GM18502 (cell line): Measurements from ENCODE around the gene SNX25.
"Not testable (repeated sequence)": the region's sequence is repeated elsewhere in the genome, so short reads cannot be mapped to it uniquely, and the experiment has no call there.

ENCODE experiments used
- ATAC-seq: cut with Tn5 transposase; IDR thresholded peaks from one replicate; pipeline ENCODE4 v1.9.1; 2021; ENCODE audit warnings: mild to moderate bottlenecking; ENCODE audit not compliant: unreplicated experiment, poor library complexity

The SNX25 gene

GRCh38 chr4:185204238-185204910 lies 5.0 kb upstream of the SNX25 start:
- no peak for ATAC-seq

GRCh38 chr4:185205073-185205472 lies 4.3 kb upstream of the SNX25 start:
- not testable (repeated sequence) for ATAC-seq

- ATAC-seq: no peak
Measured at GRCh38 chr4:185205697-185206342, 3.6 kb upstream of the SNX25 start.

GRCh38 chr4:185207466-185207865 lies 1.9 kb upstream of the SNX25 start:
- ATAC-seq: no peak

- peak; percentile 19 for ATAC-seq
Measured at GRCh38 chr4:185209852-185210101, 379 bp downstream of the SNX25 start.

- peak; percentile 12 for ATAC-seq
Measured at GRCh38 chr4:185210102-185210981, 944 bp downstream of the SNX25 start.

GRCh38 chr4:185211035-185211434 lies 1.6 kb downstream of the SNX25 start:
- ATAC-seq: no peak

- ATAC-seq: no peak
Measured at GRCh38 chr4:185211641-185212040, 2.2 kb downstream of the SNX25 start.

GRCh38 chr4:185212581-185212980 lies 3.2 kb downstream of the SNX25 start:
- ATAC-seq: no peak

GRCh38 chr4:185213877-185214276 lies 4.5 kb downstream of the SNX25 start:
- peak; percentile 43 for ATAC-seq

GRCh38 chr4:185215261-185215660 lies 5.9 kb downstream of the SNX25 start:
- no peak for ATAC-seq

- ATAC-seq: no peak
Measured at GRCh38 chr4:185217408-185217975, 8.1 kb downstream of the SNX25 start.

GRCh38 chr4:185218312-185218711 lies 8.9 kb downstream of the SNX25 start:
- ATAC-seq: no peak

GRCh38 chr4:185219551-185220344 lies 10.3 kb downstream of the SNX25 start:
- peak; percentile 78 for ATAC-seq

- no peak for ATAC-seq
Measured at GRCh38 chr4:185221491-185221890, 12.1 kb downstream of the SNX25 start.

GRCh38 chr4:185221912-185222311 lies 12.5 kb downstream of the SNX25 start:
- ATAC-seq: no peak

GRCh38 chr4:185222598-185222997 lies 13.2 kb downstream of the SNX25 start:
- no peak for ATAC-seq

- ATAC-seq: no peak
Measured at GRCh38 chr4:185224597-185224996, 15.2 kb downstream of the SNX25 start.

- no peak for ATAC-seq
Measured at GRCh38 chr4:185225940-185226339, 16.5 kb downstream of the SNX25 start.

GRCh38 chr4:185227131-185227551 lies 17.7 kb downstream of the SNX25 start:
- ATAC-seq: no peak
